Upper lobe of right lung (tissue), 1 donor: ENCODE data around the gene NCAPG. TPM values are rescaled to one million over a fixed set of nuclear protein-coding genes. Genes with fewer than 3 reads are reported as not detected.

ENCODE experiments used
- ATAC-seq: fragments of 200-7000 bp; cut with Tn5 transposase; one replicate; pipeline ENCODE4 v1.9.1; 2020; ENCODE audit warnings: mild to moderate bottlenecking, moderate library complexity
- DNase-seq: peaks from one replicate; pipeline ENCODE4 v3.0.0-alpha.2; 2020
- H3K27ac ChIP-seq: fragments of 200-600 bp; one replicate; pipeline ENCODE4 v1.8.0; 2022
- H3K27me3 ChIP-seq: fragments of 200-600 bp; one replicate; pipeline ENCODE4 v1.8.0; 2022; ENCODE audit warnings: mild to moderate bottlenecking
- H3K36me3 ChIP-seq: fragments of 200-600 bp; one replicate; pipeline ENCODE4 v1.8.0; 2022
- H3K4me1 ChIP-seq: fragments of 200-600 bp; one replicate; pipeline ENCODE4 v1.8.0; 2022
- H3K4me3 ChIP-seq: fragments of 200-600 bp; one replicate; pipeline ENCODE4 v1.8.0; 2022; ENCODE audit warnings: mild to moderate bottlenecking
- H3K9me3 ChIP-seq: fragments of 200-600 bp; one replicate; pipeline ENCODE4 v1.8.0; 2022
- intact Hi-C: fragments of 100-400 bp; cut with DNase I; formaldehyde crosslinking; loops from one replicate; pipeline ENCODE4 v1.11.0; 2022
- total RNA-seq: library from RNA; stranded (reverse); fragmentation: NEBNext Ultra II Directional; extraction: Animal tissue kit (Norgen Biotek cat#: 25700); gene quantifications from one replicate; pipeline ENCODE4 v1.2.1, GENCODE V29; 2021
- TF ChIP-seq, protein P1 (sequence below): fragments of 200-600 bp; IDR thresholded peaks from one replicate; pipeline ENCODE4 v1.8.0; 2022; ENCODE audit warnings: antibody characterized with exemption
- donor health status: DM: no; HTN: yes; CAD: no; lungs with severe emphysema.

NCAPG gene
- total RNA-seq, 1 donor from 2014 or later = 0.84 TPM

DNA sequence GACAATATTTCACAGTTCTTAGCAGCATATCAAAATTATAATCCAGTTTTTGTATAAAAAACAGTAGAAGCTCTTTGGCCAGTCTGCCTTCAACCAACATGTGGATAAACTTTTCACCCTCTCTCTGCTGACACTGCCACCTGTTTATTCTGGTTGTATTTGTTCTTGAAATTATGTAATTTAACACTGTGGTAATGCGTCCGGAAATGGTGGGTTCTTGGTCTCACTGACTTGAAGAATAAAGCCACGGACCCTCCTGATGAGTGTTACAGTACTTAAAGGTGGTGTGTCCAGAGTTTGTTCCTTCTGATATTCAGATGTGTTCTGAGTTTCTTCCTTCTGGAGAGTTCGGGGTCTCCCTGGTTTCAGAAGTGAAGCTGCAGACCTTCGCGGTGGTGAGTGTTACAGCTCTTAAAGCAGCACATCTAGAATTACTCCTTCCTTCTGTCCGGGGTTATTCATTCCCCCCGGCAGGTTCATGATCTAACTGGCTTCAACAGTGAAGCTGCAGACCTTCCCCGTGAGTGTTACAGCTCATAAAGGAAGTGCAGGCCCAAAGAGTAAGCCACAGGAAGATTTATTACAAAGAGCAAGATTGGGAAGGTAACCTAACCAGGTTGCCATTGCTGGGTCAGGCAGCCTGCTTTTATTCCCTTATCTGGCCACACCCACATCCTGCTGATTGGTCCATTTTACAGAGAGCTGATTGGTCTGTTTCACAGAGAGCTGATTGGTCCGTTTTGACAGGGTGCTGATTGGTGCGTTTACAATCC, 45.1 kb upstream of the NCAPG start:
- H3K27ac ChIP-seq = no peak overlapping the region
- DNase-seq (no peak), ATAC-seq (no peak)
- no peak overlapping the region for H3K4me3 ChIP-seq
- TF ChIP-seq, protein P1, sequence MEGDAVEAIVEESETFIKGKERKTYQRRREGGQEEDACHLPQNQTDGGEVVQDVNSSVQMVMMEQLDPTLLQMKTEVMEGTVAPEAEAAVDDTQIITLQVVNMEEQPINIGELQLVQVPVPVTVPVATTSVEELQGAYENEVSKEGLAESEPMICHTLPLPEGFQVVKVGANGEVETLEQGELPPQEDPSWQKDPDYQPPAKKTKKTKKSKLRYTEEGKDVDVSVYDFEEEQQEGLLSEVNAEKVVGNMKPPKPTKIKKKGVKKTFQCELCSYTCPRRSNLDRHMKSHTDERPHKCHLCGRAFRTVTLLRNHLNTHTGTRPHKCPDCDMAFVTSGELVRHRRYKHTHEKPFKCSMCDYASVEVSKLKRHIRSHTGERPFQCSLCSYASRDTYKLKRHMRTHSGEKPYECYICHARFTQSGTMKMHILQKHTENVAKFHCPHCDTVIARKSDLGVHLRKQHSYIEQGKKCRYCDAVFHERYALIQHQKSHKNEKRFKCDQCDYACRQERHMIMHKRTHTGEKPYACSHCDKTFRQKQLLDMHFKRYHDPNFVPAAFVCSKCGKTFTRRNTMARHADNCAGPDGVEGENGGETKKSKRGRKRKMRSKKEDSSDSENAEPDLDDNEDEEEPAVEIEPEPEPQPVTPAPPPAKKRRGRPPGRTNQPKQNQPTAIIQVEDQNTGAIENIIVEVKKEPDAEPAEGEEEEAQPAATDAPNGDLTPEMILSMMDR = no peak
- no peaks in the 10 kb centered on the region for H3K4me1 ChIP-seq
- intact Hi-C loops = no loop called here
- no peaks in the 10 kb centered on the region for H3K27me3 ChIP-seq
- H3K36me3 ChIP-seq = no peaks in the 10 kb centered on the region
- H3K9me3 ChIP-seq = no peaks in the 10 kb centered on the region

DNA sequence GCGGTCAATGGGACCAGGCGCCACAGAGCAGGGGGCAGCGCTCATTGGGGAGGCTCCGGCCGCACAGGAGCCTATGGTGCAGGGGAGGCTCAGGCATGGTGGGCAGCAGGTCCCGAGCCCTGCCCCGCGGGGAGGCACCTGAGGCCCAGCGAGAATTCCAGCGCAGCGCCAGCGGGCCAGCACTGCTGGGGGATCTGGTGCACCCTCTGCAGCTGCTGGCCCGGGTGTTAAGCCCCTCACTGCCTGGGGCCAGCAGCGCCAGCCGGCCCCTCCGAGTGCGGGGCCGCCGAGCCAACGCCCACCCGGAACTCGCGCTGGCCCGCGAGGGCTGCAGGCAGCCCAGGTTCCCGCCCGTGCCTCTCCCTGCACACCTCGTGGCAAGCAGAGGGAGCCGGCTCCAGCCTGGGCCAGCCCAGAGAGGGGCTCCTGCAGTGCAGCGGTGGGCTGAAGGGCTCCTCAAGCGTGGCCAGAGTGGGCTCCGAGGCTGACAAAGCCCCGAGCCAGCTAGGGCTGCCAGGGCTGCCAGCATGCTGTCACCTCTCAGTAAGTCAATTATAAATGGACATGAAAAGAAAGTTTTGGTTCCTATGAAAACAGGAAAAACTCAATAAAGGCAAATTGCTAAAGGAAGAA, 43.8 kb upstream of the NCAPG start:
- Histone ChIP-seq H3K27me3 (no peaks in the 10 kb centered on the region), H3K36me3 (no peaks in the 10 kb centered on the region), H3K9me3 (no peaks in the 10 kb centered on the region), H3K4me1 (no peaks in the 10 kb centered on the region), H3K27ac (no peak overlapping the region), H3K4me3 (no peak overlapping the region)
- ATAC-seq (no peak), DNase-seq (no peak)
- intact Hi-C loops = no loop called here
- TF ChIP-seq, protein P1 = no peak

- no peak for DNase-seq
- TF ChIP-seq, protein P1 = no peak
- H3K4me3 ChIP-seq = no peak overlapping the region
Measured at GRCh38 chr4:17769406-17770174, 41.2 kb upstream of the NCAPG start.

DNA sequence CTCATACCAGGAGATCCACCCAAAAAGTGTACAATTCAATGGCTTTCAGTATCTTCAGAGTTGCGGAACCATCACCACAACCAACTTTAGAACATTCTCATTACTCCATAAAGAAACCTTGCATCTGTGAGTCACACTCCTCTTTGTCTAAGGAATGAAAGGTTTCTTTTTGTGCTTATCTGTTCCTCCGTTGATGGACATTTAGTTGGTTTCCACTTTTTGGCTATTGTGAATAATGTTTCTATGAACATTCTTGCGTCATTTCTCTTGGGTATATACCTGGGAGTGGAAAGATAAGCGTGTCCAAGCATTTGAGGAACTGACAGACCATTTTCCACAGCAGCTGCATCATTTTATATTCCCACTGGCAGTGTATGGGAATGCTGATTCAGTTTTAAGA, 39.9 kb upstream of the NCAPG start:
- intact Hi-C loops = no loop called here

More at GRCh38 chr4:17769406-17770174, 41.2 kb upstream of the NCAPG start:
- H3K27me3 ChIP-seq = no peaks in the 10 kb centered on the region
- intact Hi-C loops = no loop called here
- H3K36me3 ChIP-seq = no peaks in the 10 kb centered on the region
- peak; percentile 83 for ATAC-seq
- H3K9me3 ChIP-seq = no peaks in the 10 kb centered on the region
- H3K4me1 ChIP-seq = no peaks in the 10 kb centered on the region
- H3K27ac ChIP-seq = no peak overlapping the region

GRCh38 chr4:17771284-17771908, 39.4 kb upstream of the NCAPG start:
- ATAC-seq = peak; percentile 69
- intact Hi-C loops = no loop called here
- TF ChIP-seq, protein P1 = no peak
- H3K9me3 ChIP-seq = no peaks in the 10 kb centered on the region
- H3K4me3 ChIP-seq = no peak overlapping the region
- H3K36me3 ChIP-seq = no peaks in the 10 kb centered on the region
- H3K27me3 ChIP-seq = no peaks in the 10 kb centered on the region
- no peak for DNase-seq
- H3K27ac ChIP-seq = no peak overlapping the region
- H3K4me1 ChIP-seq = no peaks in the 10 kb centered on the region

More for the DNA sequence above, 39.9 kb upstream of the NCAPG start:
- TF ChIP-seq, protein P1 = no peak
- H3K4me3 ChIP-seq = no peak overlapping the region
- no peak overlapping the region for H3K27ac ChIP-seq
- H3K9me3 ChIP-seq = no peaks in the 10 kb centered on the region
- H3K4me1 ChIP-seq = no peaks in the 10 kb centered on the region
- DNase-seq (no peak), ATAC-seq (no peak)
- no peaks in the 10 kb centered on the region for H3K36me3 ChIP-seq
- no peaks in the 10 kb centered on the region for H3K27me3 ChIP-seq
